Panc1 (cell line): ENCODE measurements around the gene NUB1.

Experiments
- TF ChIP-seq, protein P1 (sequence below): fragments of 450-650 bp; IDR thresholded peaks from 2 replicates; pipeline ENCODE4 v1.5.1; 2017; ENCODE audit warnings: mild to moderate bottlenecking
- TF ChIP-seq, protein P2 (sequence below), 2 experiments: IDR thresholded peaks; 2 replicates each; pipeline ENCODE4 v1.6.1; 2011 to 2012; ENCODE audit warnings: low read depth in 2 of 2, control low read depth in 1 of 2, low read length in 1 of 2, mild to moderate bottlenecking in 1 of 2, moderate library complexity in 1 of 2; ENCODE audit not compliant: insufficient read depth in 1 of 2

DNA sequence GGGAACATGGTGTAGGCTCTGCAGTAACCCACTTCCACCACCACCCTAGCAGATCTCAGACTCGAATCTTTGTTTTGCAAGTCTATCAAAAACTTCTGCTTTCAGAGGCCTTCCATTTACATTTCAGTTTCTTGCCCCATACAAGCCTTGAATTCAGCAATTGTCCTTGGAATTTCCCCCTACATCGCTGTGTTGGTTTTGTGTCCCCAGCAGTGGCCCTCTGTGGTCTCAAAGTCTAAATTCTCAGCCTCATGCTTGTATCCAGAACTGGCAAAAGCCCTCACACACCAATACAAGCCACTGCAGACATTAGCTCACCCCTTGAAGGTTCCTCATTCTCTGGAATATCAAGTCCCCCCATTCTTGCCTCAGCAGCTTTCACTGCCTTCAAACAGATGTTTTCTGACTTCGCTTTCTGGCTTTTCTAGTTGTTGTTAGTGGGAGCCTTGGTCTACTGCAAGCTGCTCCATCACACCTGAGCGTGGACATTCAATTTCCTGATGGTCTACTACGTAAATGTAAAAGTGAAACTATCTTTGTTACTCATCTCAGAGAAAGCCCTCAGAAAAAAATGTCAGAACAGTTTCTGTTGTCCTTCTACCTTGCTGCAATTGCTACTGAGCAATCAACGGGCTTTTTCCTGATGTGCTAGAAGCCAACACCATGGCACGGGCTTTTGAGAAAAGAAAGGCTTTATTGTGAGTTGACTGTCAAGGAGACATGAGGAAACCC, 1.8 kb upstream of the NUB1 start:
- TF ChIP-seq, protein P1, sequence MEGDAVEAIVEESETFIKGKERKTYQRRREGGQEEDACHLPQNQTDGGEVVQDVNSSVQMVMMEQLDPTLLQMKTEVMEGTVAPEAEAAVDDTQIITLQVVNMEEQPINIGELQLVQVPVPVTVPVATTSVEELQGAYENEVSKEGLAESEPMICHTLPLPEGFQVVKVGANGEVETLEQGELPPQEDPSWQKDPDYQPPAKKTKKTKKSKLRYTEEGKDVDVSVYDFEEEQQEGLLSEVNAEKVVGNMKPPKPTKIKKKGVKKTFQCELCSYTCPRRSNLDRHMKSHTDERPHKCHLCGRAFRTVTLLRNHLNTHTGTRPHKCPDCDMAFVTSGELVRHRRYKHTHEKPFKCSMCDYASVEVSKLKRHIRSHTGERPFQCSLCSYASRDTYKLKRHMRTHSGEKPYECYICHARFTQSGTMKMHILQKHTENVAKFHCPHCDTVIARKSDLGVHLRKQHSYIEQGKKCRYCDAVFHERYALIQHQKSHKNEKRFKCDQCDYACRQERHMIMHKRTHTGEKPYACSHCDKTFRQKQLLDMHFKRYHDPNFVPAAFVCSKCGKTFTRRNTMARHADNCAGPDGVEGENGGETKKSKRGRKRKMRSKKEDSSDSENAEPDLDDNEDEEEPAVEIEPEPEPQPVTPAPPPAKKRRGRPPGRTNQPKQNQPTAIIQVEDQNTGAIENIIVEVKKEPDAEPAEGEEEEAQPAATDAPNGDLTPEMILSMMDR, result no peak
- TF ChIP-seq, protein P2, sequence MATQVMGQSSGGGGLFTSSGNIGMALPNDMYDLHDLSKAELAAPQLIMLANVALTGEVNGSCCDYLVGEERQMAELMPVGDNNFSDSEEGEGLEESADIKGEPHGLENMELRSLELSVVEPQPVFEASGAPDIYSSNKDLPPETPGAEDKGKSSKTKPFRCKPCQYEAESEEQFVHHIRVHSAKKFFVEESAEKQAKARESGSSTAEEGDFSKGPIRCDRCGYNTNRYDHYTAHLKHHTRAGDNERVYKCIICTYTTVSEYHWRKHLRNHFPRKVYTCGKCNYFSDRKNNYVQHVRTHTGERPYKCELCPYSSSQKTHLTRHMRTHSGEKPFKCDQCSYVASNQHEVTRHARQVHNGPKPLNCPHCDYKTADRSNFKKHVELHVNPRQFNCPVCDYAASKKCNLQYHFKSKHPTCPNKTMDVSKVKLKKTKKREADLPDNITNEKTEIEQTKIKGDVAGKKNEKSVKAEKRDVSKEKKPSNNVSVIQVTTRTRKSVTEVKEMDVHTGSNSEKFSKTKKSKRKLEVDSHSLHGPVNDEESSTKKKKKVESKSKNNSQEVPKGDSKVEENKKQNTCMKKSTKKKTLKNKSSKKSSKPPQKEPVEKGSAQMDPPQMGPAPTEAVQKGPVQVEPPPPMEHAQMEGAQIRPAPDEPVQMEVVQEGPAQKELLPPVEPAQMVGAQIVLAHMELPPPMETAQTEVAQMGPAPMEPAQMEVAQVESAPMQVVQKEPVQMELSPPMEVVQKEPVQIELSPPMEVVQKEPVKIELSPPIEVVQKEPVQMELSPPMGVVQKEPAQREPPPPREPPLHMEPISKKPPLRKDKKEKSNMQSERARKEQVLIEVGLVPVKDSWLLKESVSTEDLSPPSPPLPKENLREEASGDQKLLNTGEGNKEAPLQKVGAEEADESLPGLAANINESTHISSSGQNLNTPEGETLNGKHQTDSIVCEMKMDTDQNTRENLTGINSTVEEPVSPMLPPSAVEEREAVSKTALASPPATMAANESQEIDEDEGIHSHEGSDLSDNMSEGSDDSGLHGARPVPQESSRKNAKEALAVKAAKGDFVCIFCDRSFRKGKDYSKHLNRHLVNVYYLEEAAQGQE (IDR thresholded peaks at IDR 0.05; ENCODE audit: insufficient read depth in 1 of 2, low read depth in 2 of 2, low read length in 1 of 2), result no peak
